ENCODE results near the gene FLYWCH1. TPM values are rescaled to one million over a fixed set of nuclear protein-coding genes. Genes with fewer than 3 reads are reported as not detected.

The FLYWCH1 gene
- total RNA-seq, 1 donor from 2014 or later = 74.3 TPM

DNA sequence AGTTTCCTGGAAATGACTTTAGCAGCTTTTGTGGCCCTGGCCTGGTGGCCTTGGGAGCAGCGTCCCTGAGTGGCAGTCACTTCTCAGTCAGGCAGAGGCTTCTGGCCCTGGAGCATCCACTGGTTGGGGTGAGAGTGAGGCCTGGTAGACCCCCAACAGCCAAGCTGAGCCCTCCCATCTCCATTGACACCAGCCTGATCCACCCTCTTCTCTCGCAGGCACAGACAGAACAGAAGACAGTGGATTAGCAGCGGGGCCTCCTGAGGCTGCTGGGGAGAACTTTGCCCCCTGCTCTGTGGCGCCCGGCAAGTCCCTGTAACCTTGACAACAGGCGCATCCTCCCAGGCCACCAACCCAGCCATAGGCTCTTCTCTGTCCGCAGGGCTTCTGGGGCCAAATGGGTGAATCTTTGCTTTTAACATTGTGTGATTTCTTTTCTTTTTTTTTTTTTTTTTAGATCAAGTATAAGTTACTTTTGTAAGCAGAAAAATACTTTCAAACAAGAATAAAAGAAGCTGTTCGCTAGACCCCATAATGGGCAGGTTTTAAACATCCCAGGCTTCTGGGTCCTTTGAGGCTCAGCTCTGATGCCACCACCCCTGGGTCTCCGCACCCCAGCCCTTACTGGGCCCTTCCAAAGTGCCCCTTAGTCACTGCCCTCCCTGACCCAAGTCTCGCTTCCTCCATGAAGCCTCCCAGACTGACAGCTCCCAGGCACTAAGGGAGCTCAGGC, 12.7 kb upstream of the FLYWCH1 start:
- intact Hi-C loops (cut with micrococcal nuclease) = no loop called here

DNA sequence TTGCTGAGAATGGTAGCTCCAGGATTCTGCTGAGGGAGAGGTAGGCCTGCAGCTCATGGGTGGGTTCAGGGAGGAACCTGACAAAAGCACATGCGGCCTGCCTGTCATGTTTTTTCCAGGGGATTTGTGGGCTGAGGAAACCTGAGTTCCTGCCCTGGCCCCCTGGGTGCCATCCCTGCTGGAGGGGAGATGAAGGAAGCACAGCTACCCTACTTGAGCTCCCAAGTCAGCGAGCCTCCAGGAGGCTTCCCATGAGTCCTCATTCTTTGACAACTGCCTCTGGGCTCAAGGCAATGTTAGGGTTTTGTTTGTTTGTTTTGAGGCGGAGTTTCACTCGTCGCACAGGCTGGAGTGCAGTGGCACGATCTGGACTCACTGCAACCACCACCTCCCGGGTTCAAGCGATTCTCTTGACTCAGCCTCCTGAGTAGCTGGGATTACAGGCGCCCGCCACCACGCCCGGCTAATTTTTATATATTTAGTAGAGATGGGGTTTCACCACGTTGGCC, 12.1 kb upstream of the FLYWCH1 start:
- intact Hi-C loops (cut with micrococcal nuclease) = no loop called here

DNA sequence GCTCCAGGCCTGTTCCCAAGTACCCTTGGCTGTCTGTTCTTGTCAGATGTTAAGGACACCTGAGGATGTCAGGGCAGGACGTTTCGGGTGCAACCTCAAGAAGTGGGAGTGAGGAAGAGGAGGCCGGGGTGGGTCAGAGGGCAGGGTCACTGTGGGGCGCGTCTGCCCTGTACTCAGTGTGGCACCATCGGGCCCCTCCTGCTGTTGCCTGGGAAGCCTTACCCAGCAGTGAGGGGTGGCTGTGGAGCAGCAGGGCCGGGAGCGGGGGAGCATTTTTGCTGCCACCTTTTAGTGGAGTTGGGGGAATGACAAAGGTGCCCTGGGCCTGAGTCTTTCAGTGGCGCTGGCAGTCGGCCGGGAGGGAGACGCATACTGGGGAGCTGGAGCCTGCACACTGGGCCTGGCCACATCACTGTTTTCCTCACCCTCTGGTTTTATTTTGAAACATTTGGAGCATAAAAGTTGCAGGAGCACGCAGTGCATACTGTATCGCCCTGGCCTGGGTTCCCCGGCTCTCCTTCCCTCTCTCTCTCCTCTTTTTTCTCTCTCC, 11.1 kb upstream of the FLYWCH1 start:
- intact Hi-C loops (cut with micrococcal nuclease) = no loop called here

DNA sequence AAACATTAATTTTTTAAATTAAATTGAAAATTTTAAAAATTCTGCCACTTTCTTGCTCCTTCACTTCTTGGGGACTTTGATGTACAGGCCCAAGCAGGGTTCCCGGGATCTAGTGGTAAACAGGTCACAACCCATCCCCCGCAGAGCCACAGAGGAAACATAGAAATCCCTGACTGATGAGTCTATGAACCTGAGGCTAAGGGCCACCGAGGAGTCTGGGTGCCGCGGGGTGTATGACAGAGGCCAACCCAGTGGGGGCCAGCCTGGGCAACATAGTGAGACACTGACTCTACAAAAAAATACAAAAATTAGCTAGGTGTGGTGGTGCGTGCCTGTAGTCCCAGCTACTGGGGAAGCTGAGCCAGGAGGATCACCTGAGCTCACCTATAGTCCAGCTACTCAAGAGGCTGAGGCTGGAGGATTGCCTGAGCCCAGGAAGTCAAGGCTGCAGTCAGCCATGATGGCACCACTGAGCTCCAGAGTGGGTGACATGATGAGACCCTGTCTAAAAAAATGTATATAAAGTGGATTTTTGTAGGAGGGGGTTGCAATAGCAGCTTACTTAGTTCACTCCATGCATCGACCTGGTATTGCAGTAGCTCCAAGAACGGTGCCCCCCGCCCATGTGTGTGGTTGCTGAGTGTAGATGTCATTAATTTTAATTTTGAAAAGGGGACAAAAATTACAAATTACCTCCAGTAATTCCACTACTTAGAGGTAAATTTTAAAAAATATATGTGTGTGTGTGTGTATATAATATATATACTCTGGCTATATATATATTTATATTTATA, 9.2 kb upstream of the FLYWCH1 start:
- intact Hi-C loops (cut with micrococcal nuclease) = no loop called here

DNA sequence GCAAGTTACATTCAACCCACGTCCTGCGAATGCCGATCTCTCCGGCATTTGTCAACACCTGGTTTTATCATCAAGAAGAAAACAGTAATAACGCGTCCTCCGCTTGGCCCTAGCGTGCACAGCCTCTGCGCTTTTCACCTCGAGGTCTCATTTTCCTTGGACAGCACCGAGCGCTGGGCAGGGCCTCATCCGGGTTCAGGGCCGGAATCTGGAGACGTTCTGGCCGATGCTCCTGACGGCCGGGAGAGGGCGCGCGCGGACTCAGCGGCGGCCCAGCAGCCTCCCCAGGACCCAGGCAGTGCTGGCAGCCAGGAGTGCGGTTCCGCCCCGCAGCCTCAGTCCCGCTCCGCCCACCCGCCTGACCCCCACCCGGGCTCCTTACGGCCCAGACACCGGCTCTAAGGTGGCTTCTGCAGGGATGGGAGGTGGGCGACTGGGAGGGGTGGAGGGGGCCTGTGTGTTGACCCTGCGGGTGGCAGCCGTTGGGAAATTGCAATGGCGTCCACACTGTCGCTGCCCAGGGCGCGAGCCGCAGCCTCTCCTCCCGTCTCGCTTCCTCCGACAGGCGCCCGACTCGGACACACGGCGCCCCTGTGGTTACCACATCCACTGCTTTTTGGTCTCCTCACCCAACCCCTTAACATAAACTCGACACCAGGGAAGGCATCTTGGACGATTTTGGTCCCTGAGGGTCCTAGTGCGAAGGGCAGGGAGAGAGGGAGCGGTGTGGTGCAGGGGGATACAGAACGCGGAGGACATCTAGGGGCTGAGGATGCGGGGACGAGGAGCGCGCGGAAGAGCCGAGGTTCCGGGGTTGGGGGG, 7.4 kb upstream of the FLYWCH1 start:
- intact Hi-C loops (cut with micrococcal nuclease) = loop anchor here (1.0 to 2.0 kb wide), 6 partner anchors 9 to 232 kb away; partner anchors contain the start of gene PAQR4

GRCh38 chr16:2904922-2905240, 6.8 kb upstream of the FLYWCH1 start:
- intact Hi-C loops (cut with micrococcal nuclease) = loop anchor here (1.0 to 2.0 kb wide), 10 partner anchors 8 to 368 kb away; partner anchors contain the start of genes PAQR4 and SRRM2

DNA sequence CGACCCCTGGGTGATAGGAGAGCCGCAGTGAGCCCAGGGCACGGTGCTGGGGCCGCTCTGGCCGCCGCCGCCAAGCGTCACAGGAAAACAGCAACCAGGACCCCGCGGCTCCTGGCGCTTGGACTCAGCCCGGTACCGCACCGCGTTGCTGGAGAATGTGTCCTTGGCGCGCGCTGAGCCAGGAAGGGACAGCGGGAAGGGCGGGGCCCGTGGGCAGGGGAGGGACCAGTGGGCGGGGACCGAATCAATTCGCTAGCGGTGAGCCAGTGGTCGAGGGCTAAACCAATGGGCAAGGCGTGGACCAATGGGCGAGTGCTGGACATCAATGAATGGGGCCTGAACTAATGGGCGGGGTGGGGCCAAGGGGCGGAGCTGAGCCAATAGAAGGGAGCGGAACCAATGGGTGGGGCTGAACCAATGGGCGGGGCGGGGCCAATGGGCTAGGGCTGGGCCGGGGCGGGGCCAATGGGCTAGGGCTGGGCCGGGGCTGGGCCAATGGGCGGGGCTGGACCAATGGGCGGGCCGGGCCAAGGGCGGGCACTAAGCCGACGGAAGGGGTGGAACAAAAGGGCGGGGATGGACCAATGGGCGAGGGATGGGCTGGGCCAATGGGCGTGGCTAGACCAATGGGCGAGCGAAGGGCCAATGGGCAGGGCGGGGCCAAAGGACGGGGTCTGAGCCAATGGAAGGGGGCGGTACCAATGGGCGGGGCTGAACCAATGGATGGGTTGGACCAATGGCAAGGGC, 6.3 kb upstream of the FLYWCH1 start:
- intact Hi-C loops (cut with micrococcal nuclease) = loop anchor here (1.0 to 2.0 kb wide), 6 partner anchors 23 to 368 kb away; partner anchors contain the start of genes PAQR4 and SRRM2

GRCh38 chr16:2905988-2906387, 5.7 kb upstream of the FLYWCH1 start:
- intact Hi-C loops (cut with micrococcal nuclease) = loop anchor here (1.0 to 2.0 kb wide), 7 partner anchors 24 to 369 kb away; partner anchors contain the start of genes PAQR4 and SRRM2

DNA sequence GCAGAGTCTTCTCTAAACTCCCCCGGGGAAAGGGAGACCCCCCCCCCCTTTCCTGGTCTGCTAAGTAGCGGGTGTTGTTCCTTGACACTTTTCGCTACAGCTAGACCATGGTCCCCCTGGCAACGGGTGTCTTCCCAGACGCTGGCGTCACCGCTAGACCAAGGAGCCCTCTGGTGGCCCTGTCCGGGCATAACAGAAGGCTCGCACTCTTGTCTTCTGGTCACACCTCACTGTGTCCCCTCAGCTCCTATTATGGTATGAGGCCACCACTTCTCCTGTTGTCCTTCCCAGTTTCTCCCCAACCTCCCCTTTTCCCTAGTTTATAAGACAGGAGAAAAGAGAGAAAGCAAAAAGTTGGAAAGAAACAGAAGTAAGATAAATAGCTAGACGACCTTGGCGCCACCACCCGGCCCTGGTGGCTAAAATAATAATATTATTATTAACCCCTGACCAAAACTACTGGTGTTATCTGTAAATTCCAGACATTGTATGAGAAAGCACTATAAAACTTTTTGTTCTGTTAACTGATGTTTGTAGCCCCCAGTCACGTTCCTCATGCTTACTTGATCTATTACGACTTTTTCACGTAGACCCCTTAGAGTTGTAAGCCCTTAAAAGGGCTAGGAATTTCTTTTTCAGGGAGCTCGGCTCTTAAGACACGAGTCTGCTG, 4.5 kb upstream of the FLYWCH1 start:
- intact Hi-C loops (cut with micrococcal nuclease) = loop anchor here (2.0 kb wide), 1 partner anchor 68 kb away; no protein-coding TSS in a partner anchor

GRCh38 chr16:2910441-2910969, 1.2 kb upstream of the FLYWCH1 start:
- intact Hi-C loops (cut with micrococcal nuclease) = loop anchor here (5.0 to 10.0 kb wide), 3 partner anchors 112 to 224 kb away; partner anchors contain the start of genes ELOB, HCFC1R1, THOC6 and TNFRSF12A

DNA sequence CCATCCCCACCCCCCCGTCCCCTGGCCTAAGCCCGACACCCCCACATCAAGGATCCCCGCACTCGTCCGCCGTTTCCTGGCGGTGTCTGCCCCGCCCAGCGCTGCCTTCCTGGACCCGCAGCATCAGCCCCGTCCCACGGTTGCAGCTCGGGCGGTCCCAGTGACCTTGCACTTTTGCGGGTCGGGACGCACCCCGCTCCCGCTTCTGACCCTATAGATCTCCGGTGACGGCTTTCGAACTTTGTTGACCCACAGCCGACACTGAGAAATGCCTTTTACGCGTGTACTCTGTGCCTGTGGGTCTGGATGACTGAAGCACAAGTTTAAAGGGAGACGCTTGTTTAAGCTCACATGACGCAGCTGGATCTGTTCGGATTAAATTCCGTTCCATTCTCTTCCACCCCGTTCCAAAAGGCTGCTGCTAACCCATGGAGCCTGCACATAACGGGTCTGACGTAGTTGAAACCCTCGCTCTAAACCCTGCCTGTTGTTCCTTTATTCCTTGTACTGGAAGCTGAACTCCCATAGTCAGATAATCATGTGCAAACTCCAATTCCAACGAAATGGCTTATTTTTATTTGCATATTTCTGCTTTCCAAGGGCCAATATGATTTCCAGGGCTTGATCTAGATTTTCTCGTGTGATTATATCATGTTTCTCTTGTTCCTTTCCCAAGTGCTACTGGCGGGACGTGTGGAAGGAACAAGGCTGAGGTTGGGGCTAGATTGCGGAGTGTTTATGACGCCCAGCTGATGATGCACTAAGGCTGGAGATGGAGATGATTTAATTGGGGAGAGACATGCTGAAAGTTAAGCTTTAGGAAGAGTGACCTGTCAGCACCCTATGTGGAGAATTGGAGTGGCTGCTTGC, 834 bp downstream of the FLYWCH1 start:
- intact Hi-C loops (cut with micrococcal nuclease) = loop anchor here (1.0 to 10.0 kb wide), 4 partner anchors 8 to 222 kb away; partner anchors contain the start of genes ELOB, HCFC1R1, THOC6 and TNFRSF12A

DNA sequence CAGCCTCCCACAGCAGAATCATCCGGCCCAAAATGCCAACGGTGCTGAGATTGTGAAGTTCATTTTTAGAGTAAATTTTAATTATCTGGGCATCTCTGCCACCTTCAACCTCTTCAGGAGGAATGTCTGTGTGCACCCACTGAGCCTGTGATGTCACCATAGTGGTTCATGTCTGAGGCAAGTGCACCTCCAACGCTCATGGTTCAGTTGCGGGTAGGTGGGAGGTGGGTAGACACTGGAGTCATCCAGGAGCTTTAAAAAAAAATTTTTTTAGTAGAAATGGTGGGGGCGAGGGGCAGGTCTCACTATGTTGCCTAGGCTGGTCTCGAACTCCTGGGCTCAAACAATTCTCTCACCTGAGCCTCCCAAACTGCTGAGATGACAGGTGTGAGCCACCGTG, 1.9 kb downstream of the FLYWCH1 start:
- intact Hi-C loops (cut with micrococcal nuclease) = loop anchor here (1.0 to 10.0 kb wide), 4 partner anchors 9 to 221 kb away; partner anchors contain the start of genes ELOB, HCFC1R1, THOC6 and TNFRSF12A

DNA sequence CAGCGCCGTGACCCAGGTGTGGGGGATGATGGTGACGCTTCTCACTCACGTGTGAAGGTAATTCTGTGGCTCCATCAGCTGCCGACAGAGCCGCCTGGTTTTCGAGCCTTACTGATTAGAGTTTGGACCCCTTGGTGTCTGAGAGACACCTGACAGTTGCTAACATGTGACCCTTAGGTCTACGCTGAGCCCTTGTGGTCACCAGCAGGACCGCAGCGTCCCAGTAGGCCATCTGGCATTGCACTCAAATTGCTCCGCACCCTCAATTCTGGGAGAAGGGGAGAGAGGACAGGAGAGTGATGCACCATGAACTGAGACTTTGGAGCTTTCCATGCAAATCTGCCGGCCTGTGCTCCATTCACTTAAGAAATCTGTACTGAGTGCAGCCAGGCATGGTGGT, 2.5 kb downstream of the FLYWCH1 start:
- intact Hi-C loops (cut with micrococcal nuclease) = loop anchor here (5.0 to 10.0 kb wide), 3 partner anchors 108 to 221 kb away; partner anchors contain the start of genes ELOB, HCFC1R1, THOC6 and TNFRSF12A

DNA sequence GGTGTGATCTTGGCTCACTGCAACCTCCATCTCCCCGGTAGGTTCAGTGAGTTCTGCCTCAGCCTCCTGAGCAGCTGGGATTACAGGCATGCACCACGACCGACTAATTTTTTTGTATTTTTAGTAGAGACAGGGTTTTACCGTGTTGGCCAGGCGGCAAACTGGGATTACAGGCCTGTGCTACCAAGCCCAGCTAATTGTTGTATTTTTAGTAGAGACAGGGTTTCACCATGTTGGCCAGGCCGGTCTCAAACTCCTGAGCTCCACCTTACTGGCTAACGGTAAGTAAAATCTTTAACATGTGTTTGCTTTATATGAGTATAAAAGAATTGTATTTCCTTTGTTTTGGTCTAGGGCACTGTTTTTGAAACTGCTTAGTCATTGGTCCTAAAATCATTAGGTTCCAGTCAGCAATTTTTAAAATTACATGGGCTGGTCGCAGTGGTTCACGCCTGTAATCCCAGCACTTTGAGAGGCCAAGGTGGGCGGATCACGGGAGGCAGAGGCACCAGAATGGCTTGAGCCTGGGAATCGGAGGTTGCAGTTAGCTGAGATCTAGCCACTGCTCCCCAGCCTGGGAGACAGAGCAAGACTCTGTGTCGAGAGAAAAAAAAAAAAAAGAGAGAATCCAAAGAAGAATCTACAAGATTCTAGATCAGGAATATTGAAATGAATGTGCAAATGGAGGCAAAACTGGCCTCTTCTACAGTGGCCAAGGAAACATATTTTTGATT, 3.6 kb downstream of the FLYWCH1 start:
- intact Hi-C loops (cut with micrococcal nuclease) = loop anchor here (10.0 kb wide), 1 partner anchor 219 kb away; the partner anchor contains the start of gene ZNF213

DNA sequence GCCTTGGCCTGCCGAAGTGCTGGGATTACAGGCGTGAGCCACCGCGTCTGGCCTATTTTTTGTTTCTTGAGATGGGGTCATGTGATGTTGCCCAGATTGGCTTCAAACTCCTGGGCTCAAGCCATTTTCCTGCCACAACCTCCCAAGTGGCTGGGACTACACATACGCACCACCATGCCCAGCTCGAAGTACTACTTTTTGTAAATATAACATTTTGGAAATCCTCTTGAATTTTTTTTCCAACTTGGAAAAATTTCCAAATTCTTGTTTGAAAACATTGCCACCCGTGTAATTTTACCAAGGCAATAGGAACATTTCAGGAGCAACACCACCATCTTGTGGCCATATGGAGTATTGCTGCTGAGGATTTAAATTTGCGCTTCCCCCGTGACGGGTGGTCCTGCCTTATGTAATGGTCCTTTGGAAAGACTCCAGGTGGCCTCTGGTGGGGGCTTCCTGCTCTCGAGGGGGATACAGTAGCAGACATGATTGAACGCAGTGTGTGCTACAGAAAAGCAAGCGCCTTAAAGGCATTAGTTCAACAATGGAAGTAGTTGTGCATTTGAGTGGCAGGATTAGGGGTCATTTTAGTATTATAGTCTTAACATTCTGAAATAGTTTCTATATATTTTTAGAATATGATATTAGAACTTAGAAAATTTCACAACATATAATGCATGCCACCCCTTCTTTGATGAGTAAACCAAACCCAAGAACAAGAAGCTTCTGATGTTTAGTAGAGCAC, 8.0 kb downstream of the FLYWCH1 start:
- intact Hi-C loops (cut with micrococcal nuclease) = loop anchor here (1.0 to 10.0 kb wide), 5 partner anchors 8 to 215 kb away; partner anchors contain the start of genes FLYWCH1 and ZNF213

GRCh38 chr16:2923481-2923880, 11.8 kb downstream of the FLYWCH1 start:
- intact Hi-C loops (cut with micrococcal nuclease) = no loop called here

Data from T-helper 1 cell treated with Interleukin-12 subunit alpha and Interleukin-12 subunit beta and Interleukin-4 antibody, amounts not matched to agents 30 ng/mL and 1 ng/mL, for 36 hours (primary cell).